GM12878 (cell line): ENCODE data around the gene TMPRSS7. TPM values are rescaled to one million over a fixed set of nuclear protein-coding genes. Genes with fewer than 3 reads are reported as not detected.
A peak's percentile ranks its signal among the peaks of the same experiment; 100 is the strongest.

Experiments
- ATAC-seq: fragments of 200-7000 bp; cut with Tn5 transposase; 3 replicates; pipeline ENCODE4 v1.9.1; 2020; ENCODE audit warnings: mild to moderate bottlenecking, moderate library complexity
- Bru-seq: library from RNA; stranded (reverse); fragments of 400-500 nt; gene quantifications from one replicate; lab custom pipeline; 2021; lab: Mats Ljungman, UMichigan
- BruChase-seq, 2 experiments: library from RNA; stranded (reverse); fragments of 400-500 nt; gene quantifications; one replicate each; lab custom pipeline; 2021; lab: Mats Ljungman, UMichigan
- BruUV-seq: library from RNA; stranded (reverse); fragments of 400-500 nt; replicated peaks from 2 replicates; lab custom pipeline; 2021; lab: Mats Ljungman, UMichigan
- CTCF ChIA-PET: fragments of 300-600 bp; sonication (Branson Sonifier 250); formaldehyde crosslinking; extraction: SDS; loops from one replicate; lab custom pipeline; 2021; ENCODE audit warnings: inconsistent platforms; lab: Yijun Ruan, JAX
- POLR2A ChIA-PET: fragments of 350-600 bp; formaldehyde crosslinking; extraction: SDS; loops from one replicate; lab custom pipeline; 2021; ENCODE audit warnings: inconsistent platforms; lab: Charles Lee
- RAD21 ChIA-PET: fragments of 300-600 bp; sonication (Branson Sonifier 250); formaldehyde crosslinking; loops from one replicate; lab custom pipeline; 2023; ENCODE audit warnings: antibody characterized with exemption; ENCODE audit not compliant: unreplicated experiment; lab: Charles Lee
- SMC1A ChIA-PET: fragments of 300-600 bp; sonication (Branson Sonifier 250); formaldehyde crosslinking; loops from one replicate; lab custom pipeline; 2023; ENCODE audit not compliant: unreplicated experiment, uncharacterized antibody; lab: Charles Lee
- DNase-seq: peaks from one replicate; pipeline ENCODE4 v3.0.0-alpha.2; 2011; ENCODE audit warnings: low read depth, low spot score
- FAIRE-seq: peaks from 3 replicates; lab custom pipeline; 2011; peaks lifted over from hg19 to GRCh38; lab: Jason Lieb, UNC
- H2AFZ ChIP-seq: 2 replicates; pipeline ENCODE4 v1.6.0; 2011; ENCODE audit warnings: low read depth, low read length, control low read depth; ENCODE audit not compliant: control insufficient read depth
- H3K27ac ChIP-seq: 2 replicates; pipeline ENCODE4 v1.5.1; 2011; ENCODE audit warnings: control low read depth; ENCODE audit not compliant: control insufficient read depth, insufficient read depth
- H3K27me3 ChIP-seq, 2 experiments: replicated peaks in 1 of 2; 2 replicates each; pipeline versions ENCODE4 v1.6.0 to v1.6.1; 2011; ENCODE audit warnings: low read length in 1 of 2; ENCODE audit not compliant: control insufficient read depth in 2 of 2, insufficient read depth in 2 of 2
- H3K36me3 ChIP-seq, 2 experiments: 2 replicates each; pipeline ENCODE4 v1.5.1; 2011; ENCODE audit warnings: low read length in 1 of 2; ENCODE audit not compliant: control insufficient read depth in 2 of 2, insufficient read depth in 2 of 2
- H3K4me1 ChIP-seq: 2 replicates; pipeline ENCODE4 v1.6.1; 2011; ENCODE audit warnings: mild to moderate bottlenecking, low read length, moderate library complexity, mixed read lengths; ENCODE audit not compliant: control insufficient read depth, insufficient read depth
- H3K4me2 ChIP-seq: 2 replicates; pipeline ENCODE4 v1.6.0; 2011; ENCODE audit warnings: control low read depth; ENCODE audit not compliant: control insufficient read depth, insufficient read depth
- H3K4me3 ChIP-seq: fragments of 200-600 bp; sonication (generic); 2 replicates; pipeline ENCODE4 v1.5.1; 2016
- H3K79me2 ChIP-seq: 2 replicates; pipeline ENCODE4 v1.6.0; 2011; ENCODE audit warnings: low read length; ENCODE audit not compliant: control insufficient read depth, insufficient read depth
- H3K9ac ChIP-seq: 2 replicates; pipeline ENCODE4 v1.8.0; 2011; ENCODE audit warnings: low read length, control low read depth, mixed read lengths; ENCODE audit not compliant: control insufficient read depth, insufficient read depth
- H3K9me3 ChIP-seq: replicated peaks from 3 replicates; pipeline ENCODE4 v1.5.1; 2011; ENCODE audit warnings: mild to moderate bottlenecking, low read length; ENCODE audit not compliant: control insufficient read depth, insufficient read depth
- H4K20me1 ChIP-seq: 2 replicates; pipeline ENCODE4 v1.6.0; 2011; ENCODE audit not compliant: control insufficient read depth, insufficient read depth
- FOS ChIP-seq: IDR thresholded peaks from 3 replicates; pipeline ENCODE4 v1.6.1; 2011; ENCODE audit warnings: borderline replicate concordance; ENCODE audit not compliant: insufficient read length; ENCODE audit errors: extremely low read depth
- POU2F2 ChIP-seq: IDR thresholded peaks from 3 replicates; pipeline ENCODE4 v1.6.1; 2011; ENCODE audit warnings: low read depth, mild to moderate bottlenecking, low read length, borderline replicate concordance
- WGBS: methylation state at CpG from one replicate; pipeline ENCODE4 v1.1.6; 2016; ENCODE audit warnings: low lambda C conversion rate; ENCODE audit not compliant: insufficient replicate concordance, insufficient coverage; ENCODE audit errors: missing lambda C conversion rate; 5-methylcytosine and 5-hydroxymethylcytosine counted together
- in situ Hi-C: fragments of 300-500 bp; cut with MboI; formaldehyde crosslinking; loops from 9 replicates; pipeline ENCODE4 v1.14.3; 2018; ENCODE audit warnings: mixed read lengths
- intact Hi-C: fragments of 100-400 bp; cut with micrococcal nuclease; formaldehyde crosslinking; loops from one replicate; pipeline ENCODE4 v1.14.2; 2022; ENCODE audit not compliant: unreplicated experiment
- long read RNA-seq, 2 experiments: library from polyadenylated mRNA; unstranded; transcript quantifications; one replicate each; pipeline ENCODE4 v2.0.0, GENCODE V29; 2019 to 2020
- polyA minus RNA-seq, 3 experiments: library from RNA; depleted of rRNA, polyadenylated mRNA; stranded (reverse); fragments of >200 nt; gene quantifications; 2 replicates each; pipeline ENCODE4 v1.2.3, GENCODE V29; 2011
- polyA plus RNA-seq, 11 experiments: library from polyadenylated mRNA; depleted of rRNA in 4 of 11; unstranded in 6 of 11; stranded (reverse) in 5 of 11; fragments of >200 nt; fragmentation: Nextera tagmentation in 4 of 11; fragmentation: Illumina TruSeq in 1 of 11; extraction: Ambion mirVana in 4 of 11; extraction: Trizol in 1 of 11; gene quantifications; 1 replicate in 1 of 11; 2 replicates in 10 of 11; pipeline versions ENCODE4 v1.2.1 to v1.2.3, GENCODE V29; 2011 to 2016; ENCODE audit warnings: inconsistent platforms in 2 of 11, missing spikeins in 2 of 11, low read depth in 1 of 11
- total RNA-seq, 4 experiments: library from RNA; depleted of rRNA in 3 of 4; stranded (reverse); fragments of >200 nt in 3 of 4; fragmentation: Illumina TruSeq in 1 of 4; extraction: Trizol in 1 of 4; gene quantifications; 2 replicates each; pipeline versions ENCODE4 v1.2.1 to v1.2.3, GENCODE V29; 2013 to 2021

Gene TMPRSS7
- total RNA-seq (2013; cell fraction: nucleolus; rRNA removed), result not detected in 2 replicates
- total RNA-seq (2014; rRNA removed), result not detected in 2 replicates
- not detected in 2 replicates for total RNA-seq (2014; rRNA removed; fragmentation: Illumina TruSeq; extraction: Trizol)
- total RNA-seq (2021), result not detected in 2 replicates
- polyA plus RNA-seq (2011; ENCODE audit: low read depth), result not detected
- not detected in 2 replicates for polyA plus RNA-seq (2011; rRNA removed)
- polyA plus RNA-seq (2011; cell fraction: cytosol; rRNA removed), result not detected in 2 replicates
- 0.04 TPM in 1 of 2 replicates, not detected in the other for polyA plus RNA-seq (2011; cell fraction: nucleus; rRNA removed)
- polyA plus RNA-seq (2012), result not detected in 2 replicates
- not detected in 2 replicates for polyA plus RNA-seq (2014; fragmentation: Illumina TruSeq; extraction: Trizol)
- polyA plus RNA-seq (2014; fragmentation: Nextera tagmentation; extraction: Ambion mirVana), result under 1 TPM in 1 of 2 experiments, not detected in 1; 0.03 TPM
- not detected in 2 replicates for polyA plus RNA-seq (2014; rRNA removed)
- not detected for polyA plus RNA-seq (2016; fragmentation: Nextera tagmentation; extraction: Ambion mirVana)
- not detected in 2 replicates for polyA minus RNA-seq (2011; rRNA and poly(A)+ RNA removed)
- polyA minus RNA-seq (2011; cell fraction: cytosol; rRNA and poly(A)+ RNA removed), result not detected in 2 replicates
- not detected in 2 replicates for polyA minus RNA-seq (2011; cell fraction: nucleus; rRNA and poly(A)+ RNA removed)
- Bru-seq, nascent RNA, result percentile 17 among the genes with signal in this experiment
- percentile 8 among the genes with signal in this experiment for BruChase-seq, experiment 1, labeled RNA remaining after a 6-hour chase
- percentile 10 among the genes with signal in this experiment for BruChase-seq, experiment 2, labeled RNA remaining after a 2-hour chase
- long read RNA-seq, experiment 1, result 0 reads
- long read RNA-seq, experiment 2, partial matches to known transcripts, result 0 of 1 reads
- long read RNA-seq, experiment 2, other reads (novel, unspliced or antisense), result 1 of 1 reads

- SMC1A ChIA-PET, result interaction anchor here (1.0 to 1.6 kb wide), 4 partner anchors 9 to 67 kb away, joined by 3 read pairs; no protein-coding TSS in a partner anchor
- no peak for DNase-seq
- H4K20me1 ChIP-seq, result no peaks in the 10 kb centered on the region
- no peaks in the 10 kb centered on the region for H3K36me3 ChIP-seq
- H3K4me1 ChIP-seq, result no peaks in the 10 kb centered on the region
- H3K79me2 ChIP-seq, result no peaks in the 10 kb centered on the region
- in situ Hi-C loops, result no loop called here
- no peak within 1 kb of the TSS for H3K9ac ChIP-seq
- CTCF ChIA-PET, result interaction anchor here (1.2 to 2.4 kb wide), 4 partner anchors 9 to 319 kb away, joined by 4 to 12 read pairs (median 6); no protein-coding TSS in a partner anchor
- 0 out of 4 replicates have a peak, but pooled peaks cover 0 to 2% of the 10 kb centered on the region in 2 experiments for H3K27me3 ChIP-seq
- intact Hi-C loops, result no loop called here
- 62% methylated on average over 4 of the region's 4 CpGs for WGBS
- no peak for FAIRE-seq
- H3K9me3 ChIP-seq, result no peaks in the 10 kb centered on the region
- TF ChIP-seq FOS, result no peak
- no peak for TF ChIP-seq POU2F2
- POLR2A ChIA-PET, result interaction anchor here (0.5 kb wide), 1 partner anchor 518 kb away, joined by 4 read pairs; no protein-coding TSS in a partner anchor
- H3K4me3 ChIP-seq, result no peak within 1 kb of the TSS
- no peak within 1 kb of the TSS for H3K27ac ChIP-seq
- no peak within 1 kb of the TSS for H2AFZ ChIP-seq
- no peak for ATAC-seq
- RAD21 ChIA-PET, result no interaction called here
- BruUV-seq, result no TSS peak
- H3K4me2 ChIP-seq, result no peak within 1 kb of the TSS
Observed at GRCh38 chr3:112034436-112034835, at the start of gene TMPRSS7. TMPRSS7 (plus strand) TSS chr3:112034736; CDS start chr3:112034846, 110 bp downstream.
